Measurements from ENCODE around the gene OXCT2.

GRCh38 chr1:39727932-39728317, 43.2 kb downstream of the OXCT2 start:
- TF ChIP-seq EZH2 (IDR thresholded peaks at IDR 0.05; ENCODE audit: insufficient read depth, poor library complexity, severe bottlenecking) = no peak
- TF ChIP-seq EZH2phosphoT487 (IDR thresholded peaks at IDR 0.05; ENCODE audit: insufficient read depth, low read depth) = no peak
